GM21360 (cell line): Measurements from ENCODE around the gene IL18RAP.

Experiments used
- ATAC-seq: cut with Tn5 transposase; IDR thresholded peaks from one replicate; pipeline ENCODE4 v1.9.1; 2021; ENCODE audit warnings: mild to moderate bottlenecking, moderate library complexity; ENCODE audit not compliant: unreplicated experiment

IL18RAP gene

GRCh38 chr2:102451968-102452367 lies 29.0 kb downstream of the IL18RAP start:
- no peak for ATAC-seq

GRCh38 chr2:102453501-102453900 lies 30.5 kb downstream of the IL18RAP start:
- ATAC-seq = no peak

- ATAC-seq = no peak
Observed at GRCh38 chr2:102455061-102455670, 32.2 kb downstream of the IL18RAP start.

GRCh38 chr2:102460467-102460866 lies 37.5 kb downstream of the IL18RAP start:
- ATAC-seq = no peak

- ATAC-seq = no peak
Observed at GRCh38 chr2:102461188-102461587, 38.2 kb downstream of the IL18RAP start.

GRCh38 chr2:102463160-102463559 lies 40.2 kb downstream of the IL18RAP start:
- ATAC-seq = no peak

GRCh38 chr2:102470168-102470567 lies 47.2 kb downstream of the IL18RAP start:
- ATAC-seq = no peak

GRCh38 chr2:102473020-102473419 lies 50.1 kb downstream of the IL18RAP start, which contains the start of gene SLC9A4:
TSS of gene SLC9A4 (plus strand) at chr2:102473226. CDS start at chr2:102473760, 534 bp downstream.
- no peak for ATAC-seq

GRCh38 chr2:102473631-102474030 lies 50.7 kb downstream of the IL18RAP start:
- ATAC-seq = no peak

- no peak for ATAC-seq
Observed at GRCh38 chr2:102474785-102475184, 51.8 kb downstream of the IL18RAP start.

GRCh38 chr2:102478686-102479470 lies 55.9 kb downstream of the IL18RAP start:
- no peak for ATAC-seq

- ATAC-seq = no peak
Observed at GRCh38 chr2:102480285-102481195, 57.6 kb downstream of the IL18RAP start.

- ATAC-seq = no peak
Observed at GRCh38 chr2:102481931-102482330, 59.0 kb downstream of the IL18RAP start.

GRCh38 chr2:102483086-102483485 lies 60.1 kb downstream of the IL18RAP start:
- ATAC-seq = no peak

- ATAC-seq = no peak
Observed at GRCh38 chr2:102484310-102485061, 61.5 kb downstream of the IL18RAP start.

- no peak for ATAC-seq
Observed at GRCh38 chr2:102485147-102485785, 62.3 kb downstream of the IL18RAP start.

GRCh38 chr2:102486941-102487702 lies 64.2 kb downstream of the IL18RAP start:
- ATAC-seq = no peak

- ATAC-seq = no peak
Observed at GRCh38 chr2:102487761-102488462, 65.0 kb downstream of the IL18RAP start.

GRCh38 chr2:102489646-102490045 lies 66.7 kb downstream of the IL18RAP start:
- ATAC-seq = no peak
